Peyer's patch (tissue), 4 donors: ENCODE data around the gene DOCK7. TPM values are rescaled to one million over a fixed set of nuclear protein-coding genes. Genes with fewer than 3 reads are reported as not detected.

Experiments
- DNase-seq, 3 donors: peaks; one replicate each; pipeline ENCODE4 v3.0.0-alpha.2; 2017 to 2019
- H3K27ac ChIP-seq, 4 donors: fragments of 200-600 bp; sonication (generic); one replicate each; pipeline ENCODE4 v1.5.1; 2016 to 2019
- H3K27me3 ChIP-seq, 2 donors: fragments of 200-600 bp; sonication (generic); one replicate each; pipeline ENCODE4 v1.5.1; 2019
- H3K36me3 ChIP-seq, 3 donors: fragments of 200-600 bp; sonication (generic); one replicate each; pipeline ENCODE4 v1.5.1; 2016 to 2019
- H3K4me1 ChIP-seq, 4 donors: fragments of 200-600 bp; sonication (generic); one replicate each; pipeline ENCODE4 v1.5.1; 2016 to 2019
- H3K4me3 ChIP-seq, 4 donors: fragments of 200-600 bp; sonication (generic); 1 replicate in 3 of 4; 2 replicates in 1 of 4; pipeline ENCODE4 v1.5.1; 2016 to 2019; ENCODE audit warnings: mild to moderate bottlenecking in 1 of 4
- H3K9me3 ChIP-seq, 4 donors: fragments of 200-600 bp; sonication (generic); one replicate each; pipeline ENCODE4 v1.5.1; 2016 to 2019; ENCODE audit warnings: mild to moderate bottlenecking in 1 of 4
- CTCF ChIP-seq, 6 experiments: fragments of 450-650 bp in 4 of 6; fragments of 200-600 bp in 2 of 6; sonication (generic) in 1 of 6; IDR thresholded peaks; one replicate each; pipeline ENCODE4 v1.5.1; 2017 to 2019; ENCODE audit warnings: antibody characterized with exemption in 6 of 6, mild to moderate bottlenecking in 3 of 6, moderate library complexity in 1 of 6
- POLR2A ChIP-seq, 2 donors: fragments of 450-650 bp; IDR thresholded peaks; one replicate each; pipeline ENCODE4 v1.5.1; 2017; ENCODE audit warnings: antibody characterized with exemption in 2 of 2, mild to moderate bottlenecking in 2 of 2, moderate library complexity in 2 of 2
- total RNA-seq, 4 donors: library from RNA; depleted of rRNA; stranded (reverse); fragments of >200 nt; gene quantifications; one replicate each; pipeline ENCODE4 v1.1.0, GENCODE V29; 2016

Gene DOCK7
- total RNA-seq, 4 donors from 2014 or later: 33.4 to 52.0 (median 46.8) TPM

GRCh38 chr1:62727656-62728407 lies 39.6 kb upstream of the DOCK7 start:
- no peak overlapping the region for H3K27ac ChIP-seq
- DNase-seq: no peak

GRCh38 chr1:62726011-62726442 lies 37.8 kb upstream of the DOCK7 start:
- no peaks in the 10 kb centered on the region for H3K9me3 ChIP-seq
- no peak overlapping the region for H3K27ac ChIP-seq
- H3K4me1 ChIP-seq: peaks cover 0 to 25% (median 2%) of the 10 kb centered on the region in 4 donors
- TF ChIP-seq CTCF (IDR thresholded peaks at IDR 0.05) (no peak), POLR2A (IDR thresholded peaks at IDR 0.05) (no peak)
- H3K27me3 ChIP-seq: no peaks in the 10 kb centered on the region
- H3K36me3 ChIP-seq: no peaks in the 10 kb centered on the region
- no peak for DNase-seq
- no peak overlapping the region for H3K4me3 ChIP-seq

More at GRCh38 chr1:62727656-62728407, 39.6 kb upstream of the DOCK7 start:
- Histone ChIP-seq H3K4me1 (peaks cover 0 to 14% (median 2%) of the 10 kb centered on the region in 4 donors), H3K27me3 (no peaks in the 10 kb centered on the region), H3K9me3 (no peaks in the 10 kb centered on the region), H3K36me3 (no peaks in the 10 kb centered on the region), H3K4me3 (no peak overlapping the region)
- TF ChIP-seq POLR2A (IDR thresholded peaks at IDR 0.05) (no peak), CTCF (IDR thresholded peaks at IDR 0.05) (no peak)

GRCh38 chr1:62725255-62725654 lies 37.1 kb upstream of the DOCK7 start:
- DNase-seq: no peak
- no peak for TF ChIP-seq POLR2A (IDR thresholded peaks at IDR 0.05)
- no peak for TF ChIP-seq CTCF (IDR thresholded peaks at IDR 0.05)
- H3K4me3 ChIP-seq: no peak overlapping the region
- no peaks in the 10 kb centered on the region for H3K36me3 ChIP-seq
- H3K9me3 ChIP-seq: no peaks in the 10 kb centered on the region
- no peak overlapping the region for H3K27ac ChIP-seq
- no peaks in the 10 kb centered on the region for H3K27me3 ChIP-seq
- peaks cover 0 to 30% (median 2%) of the 10 kb centered on the region in 4 donors for H3K4me1 ChIP-seq

- H3K4me3 ChIP-seq: no peak overlapping the region
- no peaks in the 10 kb centered on the region for H3K27me3 ChIP-seq
- TF ChIP-seq CTCF (IDR thresholded peaks at IDR 0.05) (no peak), POLR2A (IDR thresholded peaks at IDR 0.05) (no peak)
- H3K27ac ChIP-seq: no peak overlapping the region
- DNase-seq: no peak
- no peaks in the 10 kb centered on the region for H3K9me3 ChIP-seq
- H3K4me1 ChIP-seq: peaks cover 0 to 30% (median 2%) of the 10 kb centered on the region in 4 donors
- H3K36me3 ChIP-seq: no peaks in the 10 kb centered on the region
These were observed 36.2 kb upstream of the DOCK7 start for GRCh38 chr1:62724430-62724829.

GRCh38 chr1:62723883-62724282 lies 35.7 kb upstream of the DOCK7 start:
- Histone ChIP-seq H3K4me3 (no peak overlapping the region), H3K36me3 (no peaks in the 10 kb centered on the region), H3K4me1 (peaks cover 0 to 30% (median 2%) of the 10 kb centered on the region in 4 donors), H3K9me3 (no peaks in the 10 kb centered on the region), H3K27me3 (no peaks in the 10 kb centered on the region), H3K27ac (no peak overlapping the region)
- TF ChIP-seq CTCF (IDR thresholded peaks at IDR 0.05): no peak
- no peak for TF ChIP-seq POLR2A (IDR thresholded peaks at IDR 0.05)
- DNase-seq: no peak
